ENCODE measurements around the gene NUDT19.
"Not testable (repeated sequence)": the region's sequence is repeated elsewhere in the genome, so short reads cannot be mapped to it uniquely, and the experiment has no call there.

The NUDT19 gene

GRCh38 chr19:32656379-32656778 is 35.2 kb upstream of the NUDT19 start:
- not testable (repeated sequence) for H3K9ac ChIP-seq (ENCODE audit: low read depth in 1 of 2, low read length in 2 of 2); H3K4me3 ChIP-seq (ENCODE audit: low read depth in 1 of 2, low read length in 2 of 2); H3K27me3 ChIP-seq (ENCODE audit: control insufficient read depth in 1 of 2, insufficient read depth in 2 of 2, low read length in 2 of 2); H3K9me3 ChIP-seq (ENCODE audit: control insufficient read depth in 1 of 2, low read length in 2 of 2); H3K27ac ChIP-seq (ENCODE audit: low read depth, low read length)
- Histone ChIP-seq H3K36me3 (ENCODE audit: control insufficient read depth in 1 of 2, insufficient read depth in 2 of 2, low read length in 2 of 2) (peaks cover 3 to 22% of the 10 kb centered on the region in 2 donors), H3K4me1 (ENCODE audit: control insufficient read depth in 1 of 2, insufficient read depth in 2 of 2, low read length in 2 of 2) (peaks cover 13 to 16% of the 10 kb centered on the region in 2 donors)

GRCh38 chr19:32658075-32658474 is 33.5 kb upstream of the NUDT19 start:
- H3K27ac ChIP-seq (ENCODE audit: low read depth, low read length), result no peak overlapping the region
- no peak overlapping the region for H3K9ac ChIP-seq (ENCODE audit: low read depth in 1 of 2, low read length in 2 of 2)
- H3K4me3 ChIP-seq (ENCODE audit: low read depth in 1 of 2, low read length in 2 of 2), result no peak overlapping the region
- no peaks in the 10 kb centered on the region for H3K9me3 ChIP-seq (ENCODE audit: control insufficient read depth in 1 of 2, low read length in 2 of 2)
- H3K36me3 ChIP-seq (ENCODE audit: control insufficient read depth in 1 of 2, insufficient read depth in 2 of 2, low read length in 2 of 2), result peaks cover 3 to 22% of the 10 kb centered on the region in 2 donors
- peaks cover under 1 to 2% of the 10 kb centered on the region in 2 donors for H3K4me1 ChIP-seq (ENCODE audit: control insufficient read depth in 1 of 2, insufficient read depth in 2 of 2, low read length in 2 of 2)
- H3K27me3 ChIP-seq (ENCODE audit: control insufficient read depth in 1 of 2, insufficient read depth in 2 of 2, low read length in 2 of 2), result no peaks in the 10 kb centered on the region

DNA sequence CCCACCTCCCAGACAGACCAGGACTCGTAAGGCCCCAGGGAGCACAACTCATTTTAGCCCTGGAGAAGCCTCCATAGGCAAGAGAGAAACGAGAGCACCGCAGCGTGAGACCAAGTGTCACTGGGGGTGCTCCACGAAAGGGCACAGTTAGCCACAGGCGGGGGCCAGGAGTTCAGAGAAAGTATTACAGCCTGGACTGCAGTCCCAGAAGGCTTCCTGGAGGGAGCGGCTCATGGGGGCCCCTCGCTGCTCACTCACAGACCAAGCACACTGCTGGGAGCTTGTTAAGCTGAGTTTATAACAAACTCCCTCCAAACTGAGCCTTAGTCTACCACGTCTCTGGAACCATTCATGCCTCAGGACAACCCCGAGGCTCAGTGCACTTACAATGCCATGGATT is 33.1 kb upstream of the NUDT19 start:
- Histone ChIP-seq H3K9me3 (ENCODE audit: control insufficient read depth in 1 of 2, low read length in 2 of 2) (no peaks in the 10 kb centered on the region), H3K9ac (ENCODE audit: low read depth in 1 of 2, low read length in 2 of 2) (no peak overlapping the region), H3K27me3 (ENCODE audit: control insufficient read depth in 1 of 2, insufficient read depth in 2 of 2, low read length in 2 of 2) (no peaks in the 10 kb centered on the region), H3K4me1 (ENCODE audit: control insufficient read depth in 1 of 2, insufficient read depth in 2 of 2, low read length in 2 of 2) (no peaks in the 10 kb centered on the region), H3K4me3 (ENCODE audit: low read depth in 1 of 2, low read length in 2 of 2) (no peak overlapping the region), H3K27ac (ENCODE audit: low read depth, low read length) (no peak overlapping the region), H3K36me3 (ENCODE audit: control insufficient read depth in 1 of 2, insufficient read depth in 2 of 2, low read length in 2 of 2) (peaks cover 3 to 22% of the 10 kb centered on the region in 2 donors)

GRCh38 chr19:32661318-32661717 is 30.3 kb upstream of the NUDT19 start:
- H3K36me3 ChIP-seq (ENCODE audit: control insufficient read depth in 1 of 2, insufficient read depth in 2 of 2, low read length in 2 of 2), result peaks cover 0 to 17% of the 10 kb centered on the region in 2 donors
- no peak overlapping the region for H3K4me3 ChIP-seq (ENCODE audit: low read depth in 1 of 2, low read length in 2 of 2)
- no peaks in the 10 kb centered on the region for H3K27me3 ChIP-seq (ENCODE audit: control insufficient read depth in 1 of 2, insufficient read depth in 2 of 2, low read length in 2 of 2)
- H3K9ac ChIP-seq (ENCODE audit: low read depth in 1 of 2, low read length in 2 of 2), result no peak overlapping the region
- no peaks in the 10 kb centered on the region for H3K9me3 ChIP-seq (ENCODE audit: control insufficient read depth in 1 of 2, low read length in 2 of 2)
- H3K4me1 ChIP-seq (ENCODE audit: control insufficient read depth in 1 of 2, insufficient read depth in 2 of 2, low read length in 2 of 2), result no peaks in the 10 kb centered on the region
- no peak overlapping the region for H3K27ac ChIP-seq (ENCODE audit: low read depth, low read length)

DNA sequence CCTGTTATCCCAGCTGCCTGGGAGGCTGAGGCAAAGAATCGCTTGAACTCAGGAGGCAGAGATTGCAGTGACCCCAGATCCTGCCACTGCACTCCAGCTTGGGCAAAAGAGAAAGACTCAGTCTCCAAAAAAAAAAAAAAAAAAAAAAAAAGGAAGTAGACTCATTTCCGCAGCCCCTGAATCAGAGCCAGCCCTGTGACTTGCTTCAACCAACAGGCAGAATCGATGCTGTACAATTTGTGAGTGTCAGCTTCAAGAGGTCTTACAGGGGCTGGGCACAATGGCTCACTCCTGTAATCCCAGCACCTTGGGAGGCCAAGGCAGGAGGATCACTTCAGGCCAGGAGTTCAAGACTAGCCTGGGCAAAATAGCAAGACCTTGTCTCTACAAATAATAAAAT is 29.4 kb upstream of the NUDT19 start:
- H3K27me3 ChIP-seq (ENCODE audit: control insufficient read depth in 1 of 2, insufficient read depth in 2 of 2, low read length in 2 of 2), result no peaks in the 10 kb centered on the region
- no peak overlapping the region for H3K27ac ChIP-seq (ENCODE audit: low read depth, low read length)
- H3K4me1 ChIP-seq (ENCODE audit: control insufficient read depth in 1 of 2, insufficient read depth in 2 of 2, low read length in 2 of 2), result no peaks in the 10 kb centered on the region
- H3K9ac ChIP-seq (ENCODE audit: low read depth in 1 of 2, low read length in 2 of 2), result no peak overlapping the region
- no peak overlapping the region for H3K4me3 ChIP-seq (ENCODE audit: low read depth in 1 of 2, low read length in 2 of 2)
- no peaks in the 10 kb centered on the region for H3K9me3 ChIP-seq (ENCODE audit: control insufficient read depth in 1 of 2, low read length in 2 of 2)
- peaks cover 0 to 19% of the 10 kb centered on the region in 2 donors for H3K36me3 ChIP-seq (ENCODE audit: control insufficient read depth in 1 of 2, insufficient read depth in 2 of 2, low read length in 2 of 2)

DNA sequence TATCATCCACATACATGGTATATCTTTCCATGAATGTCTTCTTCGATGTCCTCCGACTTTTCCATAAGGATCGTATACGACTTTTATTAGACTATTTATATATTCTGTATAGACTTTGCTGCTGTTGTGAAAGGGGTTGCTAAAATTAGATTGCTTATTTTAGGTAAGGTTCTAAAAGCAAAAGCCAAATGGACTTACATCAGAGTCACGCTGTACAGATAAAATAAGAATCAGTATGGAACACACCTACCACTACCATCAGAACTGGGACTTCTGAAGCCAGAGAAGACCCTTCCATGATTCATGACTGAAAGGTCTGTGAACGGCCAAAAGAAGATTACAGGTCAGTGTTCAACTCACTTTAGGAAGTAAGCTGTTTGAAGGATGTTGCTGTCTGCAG is 25.5 kb upstream of the NUDT19 start:
- H3K9me3 ChIP-seq (ENCODE audit: control insufficient read depth in 1 of 2, low read length in 2 of 2), result no peaks in the 10 kb centered on the region
- H3K9ac ChIP-seq (ENCODE audit: low read depth in 1 of 2, low read length in 2 of 2), result no peak overlapping the region
- H3K4me1 ChIP-seq (ENCODE audit: control insufficient read depth in 1 of 2, insufficient read depth in 2 of 2, low read length in 2 of 2), result peaks cover 10 to 15% of the 10 kb centered on the region in 2 donors
- no peak overlapping the region for H3K4me3 ChIP-seq (ENCODE audit: low read depth in 1 of 2, low read length in 2 of 2)
- no peak overlapping the region for H3K27ac ChIP-seq (ENCODE audit: low read depth, low read length)
- H3K27me3 ChIP-seq (ENCODE audit: control insufficient read depth in 1 of 2, insufficient read depth in 2 of 2, low read length in 2 of 2), result no peaks in the 10 kb centered on the region
- peaks cover 0 to 10% of the 10 kb centered on the region in 2 donors for H3K36me3 ChIP-seq (ENCODE audit: control insufficient read depth in 1 of 2, insufficient read depth in 2 of 2, low read length in 2 of 2)

DNA sequence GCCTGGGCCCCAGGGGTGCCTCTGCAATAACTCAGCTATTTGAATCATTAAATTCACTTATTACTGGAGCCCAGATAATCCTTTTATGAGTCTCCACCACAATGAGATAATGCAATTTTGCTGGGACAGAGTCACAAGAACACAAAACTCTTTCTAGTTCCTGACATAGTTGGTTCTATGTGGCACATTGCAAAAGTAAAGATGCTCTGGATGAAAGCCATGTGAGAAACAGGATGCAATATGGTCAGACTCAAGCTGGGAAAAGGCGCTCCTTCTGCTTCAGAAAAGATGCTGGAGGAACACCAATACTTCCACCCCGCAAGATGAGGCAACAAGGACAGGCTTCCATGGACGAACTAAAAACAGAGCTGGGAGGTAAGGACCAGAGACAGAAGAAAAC is 22.3 kb upstream of the NUDT19 start:
- no peaks in the 10 kb centered on the region for H3K27me3 ChIP-seq (ENCODE audit: control insufficient read depth in 1 of 2, insufficient read depth in 2 of 2, low read length in 2 of 2)
- no peak overlapping the region for H3K4me3 ChIP-seq (ENCODE audit: low read depth in 1 of 2, low read length in 2 of 2)
- H3K36me3 ChIP-seq (ENCODE audit: control insufficient read depth in 1 of 2, insufficient read depth in 2 of 2, low read length in 2 of 2), result peaks cover 0 to 10% of the 10 kb centered on the region in 2 donors
- H3K9ac ChIP-seq (ENCODE audit: low read depth in 1 of 2, low read length in 2 of 2), result no peak overlapping the region
- peaks cover 17 to 32% of the 10 kb centered on the region in 2 donors for H3K4me1 ChIP-seq (ENCODE audit: control insufficient read depth in 1 of 2, insufficient read depth in 2 of 2, low read length in 2 of 2)
- no peak overlapping the region for H3K27ac ChIP-seq (ENCODE audit: low read depth, low read length)
- H3K9me3 ChIP-seq (ENCODE audit: control insufficient read depth in 1 of 2, low read length in 2 of 2), result no peaks in the 10 kb centered on the region

DNA sequence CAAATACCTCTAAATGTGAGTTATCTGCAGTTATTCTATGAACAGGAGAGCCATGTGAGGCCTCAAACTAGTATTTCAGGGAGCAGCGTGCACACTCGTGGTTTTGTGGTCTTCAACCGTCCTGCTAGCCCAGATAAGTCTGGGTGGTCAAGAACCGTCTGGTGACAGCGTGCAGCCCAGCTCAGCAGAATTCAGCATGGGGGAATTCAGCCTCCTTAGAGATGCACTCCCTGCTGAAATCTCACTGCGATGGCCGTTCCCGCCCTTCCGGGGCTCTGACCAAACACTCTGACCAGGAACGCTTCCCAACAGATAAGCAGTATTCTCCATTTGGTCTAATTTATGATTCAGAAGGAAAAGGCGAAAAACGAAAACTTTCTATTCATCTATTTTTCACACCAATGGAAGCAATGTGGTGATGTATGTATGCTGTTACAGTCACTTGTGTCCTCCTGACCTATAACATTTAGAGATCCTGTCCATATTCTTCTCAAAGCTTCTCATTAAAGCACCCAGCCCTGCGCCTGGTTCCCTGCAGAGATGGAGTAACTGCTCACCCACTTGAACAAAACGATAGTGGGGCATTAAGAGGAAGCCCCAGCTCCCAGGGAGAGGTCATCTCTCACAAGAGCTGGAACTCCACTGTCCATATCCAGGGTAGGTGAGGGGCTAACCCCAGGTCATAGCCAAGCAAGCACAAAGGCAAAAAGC is 19.6 kb upstream of the NUDT19 start:
- Histone ChIP-seq H3K4me1 (ENCODE audit: control insufficient read depth in 1 of 2, insufficient read depth in 2 of 2, low read length in 2 of 2) (peaks cover 17 to 48% of the 10 kb centered on the region in 2 donors), H3K27ac (ENCODE audit: low read depth, low read length) (no peak overlapping the region)

GRCh38 chr19:32672841-32673240 is 18.8 kb upstream of the NUDT19 start:
- H3K9ac ChIP-seq (ENCODE audit: low read depth in 1 of 2, low read length in 2 of 2), result no peak overlapping the region
- no peak overlapping the region for H3K4me3 ChIP-seq (ENCODE audit: low read depth in 1 of 2, low read length in 2 of 2)

More for the DNA sequence above, 19.6 kb upstream of the NUDT19 start:
- Histone ChIP-seq H3K36me3 (ENCODE audit: control insufficient read depth in 1 of 2, insufficient read depth in 2 of 2, low read length in 2 of 2) (peaks cover 0 to 2% of the 10 kb centered on the region in 2 donors), H3K9ac (ENCODE audit: low read depth in 1 of 2, low read length in 2 of 2) (no peak overlapping the region), H3K4me3 (ENCODE audit: low read depth in 1 of 2, low read length in 2 of 2) (no peak overlapping the region), H3K27me3 (ENCODE audit: control insufficient read depth in 1 of 2, insufficient read depth in 2 of 2, low read length in 2 of 2) (peaks cover 6 to 9% of the 10 kb centered on the region in 2 donors), H3K9me3 (ENCODE audit: control insufficient read depth in 1 of 2, low read length in 2 of 2) (no peaks in the 10 kb centered on the region)

DNA sequence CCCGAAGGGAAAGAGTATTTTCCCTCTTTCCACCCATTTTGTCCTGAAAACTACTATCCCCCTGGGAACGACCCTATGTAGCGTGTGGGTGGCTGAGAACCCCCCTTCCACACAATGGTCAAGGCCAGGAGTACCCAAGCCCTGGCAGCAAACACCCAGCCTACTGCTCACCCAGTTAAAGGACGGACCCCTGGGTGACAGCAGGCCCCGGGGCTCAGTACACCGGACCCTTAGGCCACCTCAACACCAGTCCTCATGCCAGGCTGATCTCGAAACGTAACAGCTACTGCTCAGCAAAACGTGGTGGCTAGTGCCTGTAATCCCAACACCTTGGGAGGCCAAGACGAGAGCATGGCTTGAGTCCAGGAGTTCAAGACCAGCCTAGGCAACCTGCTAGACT is 18.0 kb upstream of the NUDT19 start:
- no peak overlapping the region for H3K9ac ChIP-seq (ENCODE audit: low read depth in 1 of 2, low read length in 2 of 2)
- peaks cover 17 to 50% of the 10 kb centered on the region in 2 donors for H3K4me1 ChIP-seq (ENCODE audit: control insufficient read depth in 1 of 2, insufficient read depth in 2 of 2, low read length in 2 of 2)
- no peaks in the 10 kb centered on the region for H3K36me3 ChIP-seq (ENCODE audit: control insufficient read depth in 1 of 2, insufficient read depth in 2 of 2, low read length in 2 of 2)
- no peak overlapping the region for H3K27ac ChIP-seq (ENCODE audit: low read depth, low read length)
- H3K27me3 ChIP-seq (ENCODE audit: control insufficient read depth in 1 of 2, insufficient read depth in 2 of 2, low read length in 2 of 2), result peaks cover 14 to 16% of the 10 kb centered on the region in 2 donors
- H3K9me3 ChIP-seq (ENCODE audit: control insufficient read depth in 1 of 2, low read length in 2 of 2), result no peaks in the 10 kb centered on the region
- H3K4me3 ChIP-seq (ENCODE audit: low read depth in 1 of 2, low read length in 2 of 2), result no peak overlapping the region

More at GRCh38 chr19:32672841-32673240, 18.8 kb upstream of the NUDT19 start:
- H3K4me1 ChIP-seq (ENCODE audit: control insufficient read depth in 1 of 2, insufficient read depth in 2 of 2, low read length in 2 of 2), result peaks cover 17 to 50% of the 10 kb centered on the region in 2 donors
- H3K27me3 ChIP-seq (ENCODE audit: control insufficient read depth in 1 of 2, insufficient read depth in 2 of 2, low read length in 2 of 2), result peaks cover 14% of the 10 kb centered on the region in 2 donors
- no peaks in the 10 kb centered on the region for H3K36me3 ChIP-seq (ENCODE audit: control insufficient read depth in 1 of 2, insufficient read depth in 2 of 2, low read length in 2 of 2)
- no peaks in the 10 kb centered on the region for H3K9me3 ChIP-seq (ENCODE audit: control insufficient read depth in 1 of 2, low read length in 2 of 2)
- H3K27ac ChIP-seq (ENCODE audit: low read depth, low read length), result no peak overlapping the region

All from duodenal mucosa (tissue), 2 donors.